ENCODE measurements around the gene RPL13.

Gene RPL13

GRCh38 chr16:89560378-89561141 is at the start of gene RPL13:
Gene RPL13, plus strand, starts transcription at chr16:89560682. Its CDS starts 278 bp downstream, at chr16:89560960.
- peak; percentile 87 for DNase-seq (ENCODE audit: low read depth, low spot score)

- DNase-seq (ENCODE audit: low read depth, low spot score): no peak
These were observed 49.1 kb upstream of the RPL13 start for GRCh38 chr16:89511374-89511773.

GRCh38 chr16:89512453-89512852 is 48.0 kb upstream of the RPL13 start:
- no peak for DNase-seq (ENCODE audit: low read depth, low spot score)

- DNase-seq (ENCODE audit: low read depth, low spot score): no peak
These were observed 43.4 kb upstream of the RPL13 start for GRCh38 chr16:89517128-89517527.

GRCh38 chr16:89519881-89520280 is 40.6 kb upstream of the RPL13 start:
- DNase-seq (ENCODE audit: low read depth, low spot score): no peak

- no peak for DNase-seq (ENCODE audit: low read depth, low spot score)
These were observed 38.2 kb upstream of the RPL13 start for GRCh38 chr16:89522287-89522686.

- no peak for DNase-seq (ENCODE audit: low read depth, low spot score)
These were observed 36.7 kb upstream of the RPL13 start for GRCh38 chr16:89523680-89524344.

- DNase-seq (ENCODE audit: low read depth, low spot score): no peak
These were observed 35.2 kb upstream of the RPL13 start for GRCh38 chr16:89525146-89525913.

GRCh38 chr16:89529097-89529496 is 31.4 kb upstream of the RPL13 start:
- no peak for DNase-seq (ENCODE audit: low read depth, low spot score)

GRCh38 chr16:89530401-89531381 is 29.8 kb upstream of the RPL13 start:
- no peak for DNase-seq (ENCODE audit: low read depth, low spot score)

- no peak for DNase-seq (ENCODE audit: low read depth, low spot score)
These were observed 28.5 kb upstream of the RPL13 start for GRCh38 chr16:89531821-89532526.

- DNase-seq (ENCODE audit: low read depth, low spot score): no peak
These were observed 26.2 kb upstream of the RPL13 start for GRCh38 chr16:89534252-89534756.

GRCh38 chr16:89536371-89536770 is 24.1 kb upstream of the RPL13 start:
- no peak for DNase-seq (ENCODE audit: low read depth, low spot score)

GRCh38 chr16:89536886-89537548 is 23.5 kb upstream of the RPL13 start:
- DNase-seq (ENCODE audit: low read depth, low spot score): no peak

- no peak for DNase-seq (ENCODE audit: low read depth, low spot score)
These were observed 22.9 kb upstream of the RPL13 start for GRCh38 chr16:89537549-89537925.

- no peak for DNase-seq (ENCODE audit: low read depth, low spot score)
These were observed 22.2 kb upstream of the RPL13 start for GRCh38 chr16:89538286-89538685.

- DNase-seq (ENCODE audit: low read depth, low spot score): no peak
These were observed 19.9 kb upstream of the RPL13 start for GRCh38 chr16:89540557-89540956.

GRCh38 chr16:89541792-89542191 is 18.7 kb upstream of the RPL13 start:
- DNase-seq (ENCODE audit: low read depth, low spot score): no peak

- DNase-seq (ENCODE audit: low read depth, low spot score): no peak
These were observed 16.4 kb upstream of the RPL13 start for GRCh38 chr16:89544113-89544512.

GRCh38 chr16:89544713-89545043 is 15.8 kb upstream of the RPL13 start:
- DNase-seq (ENCODE audit: low read depth, low spot score): no peak

All from smooth muscle cell of the brain vasculature (primary cell).